ENCODE results near the gene CXCR5. TPM values are rescaled to one million over a fixed set of nuclear protein-coding genes. Genes with fewer than 3 reads are reported as not detected.
A peak's percentile ranks its signal among the peaks of the same experiment; 100 is the strongest.

The CXCR5 gene
- total and polyA plus RNA-seq, 2 donors (not counting 1 experiment from before 2014, with no cell fraction given), result not detected

- DNase-seq (ENCODE audit: low read depth in 2 of 2), result peak; percentile 59 to 74
- Histone ChIP-seq H3K9me3 (ENCODE audit: control insufficient read depth, insufficient read depth, low read depth, low read length) (no peaks in the 10 kb centered on the region), H3K9ac (ENCODE audit: insufficient read depth, low read length) (no peak overlapping the region), H3K27ac (ENCODE audit: insufficient read depth, low read length) (no peak overlapping the region), H4K20me1 (ENCODE audit: control insufficient read depth, extremely low read depth, insufficient read depth, low read length) (no peaks in the 10 kb centered on the region), H3K36me3 (ENCODE audit: control insufficient read depth, insufficient read depth, low read length) (no peaks in the 10 kb centered on the region), H3K27me3 (ENCODE audit: control insufficient read depth, insufficient read depth, low read length) (no peaks in the 10 kb centered on the region), H3K4me1 (ENCODE audit: control insufficient read depth, extremely low read depth, insufficient read depth, low read length) (peaks cover 21% of the 10 kb centered on the region), H3K4me2 (ENCODE audit: extremely low read depth, insufficient read depth, low read length) (peak overlapping the region; percentile 88), H3K79me2 (ENCODE audit: control insufficient read depth, insufficient read depth, low read length) (peaks cover 2% of the 10 kb centered on the region), H3K4me3 (replicated peaks in 1 of 4; ENCODE audit: control extremely low read depth in 1 of 4, insufficient read depth in 1 of 4, low read depth in 3 of 4, low read length in 4 of 4) (peak overlapping the region; percentile 59 to 80 (median 76)), H2AFZ (ENCODE audit: low read length) (peak overlapping the region; percentile 49)
- TF ChIP-seq CTCF (conservative IDR thresholded peaks at IDR 0.05 in 1 of 2, IDR thresholded peaks at IDR 0.05 in 1 of 2; ENCODE audit: low read depth in 1 of 2, low read length in 2 of 2), result peak; percentile 91 to 95
- no peak for TF ChIP-seq EZH2 (IDR thresholded peaks at IDR 0.05; ENCODE audit: low read length, missing control alignments)
Measured at GRCh38 chr11:118930094-118930712, 46.5 kb downstream of the CXCR5 start.

- H3K4me1 ChIP-seq (ENCODE audit: control insufficient read depth, extremely low read depth, insufficient read depth, low read length), result peaks cover 16% of the 10 kb centered on the region
- DNase-seq (ENCODE audit: low read depth in 2 of 2), result no peak
- no peak for TF ChIP-seq CTCF (conservative IDR thresholded peaks at IDR 0.05 in 1 of 2, IDR thresholded peaks at IDR 0.05 in 1 of 2; ENCODE audit: low read depth in 1 of 2, low read length in 2 of 2)
- no peaks in the 10 kb centered on the region for H3K9me3 ChIP-seq (ENCODE audit: control insufficient read depth, insufficient read depth, low read depth, low read length)
- H2AFZ ChIP-seq (ENCODE audit: low read length), result no peak overlapping the region
- no peak overlapping the region for H3K9ac ChIP-seq (ENCODE audit: insufficient read depth, low read length)
- no peak overlapping the region for H3K4me2 ChIP-seq (ENCODE audit: extremely low read depth, insufficient read depth, low read length)
- no peaks in the 10 kb centered on the region for H3K36me3 ChIP-seq (ENCODE audit: control insufficient read depth, insufficient read depth, low read length)
- H3K27ac ChIP-seq (ENCODE audit: insufficient read depth, low read length), result no peak overlapping the region
- H3K27me3 ChIP-seq (ENCODE audit: control insufficient read depth, insufficient read depth, low read length), result no peaks in the 10 kb centered on the region
- no peaks in the 10 kb centered on the region for H3K79me2 ChIP-seq (ENCODE audit: control insufficient read depth, insufficient read depth, low read length)
- H4K20me1 ChIP-seq (ENCODE audit: control insufficient read depth, extremely low read depth, insufficient read depth, low read length), result no peaks in the 10 kb centered on the region
- H3K4me3 ChIP-seq (replicated peaks in 1 of 4; ENCODE audit: control extremely low read depth in 1 of 4, insufficient read depth in 1 of 4, low read depth in 3 of 4, low read length in 4 of 4), result no peak overlapping the region
Measured at GRCh38 chr11:118931571-118931970, 47.9 kb downstream of the CXCR5 start.

- Histone ChIP-seq H4K20me1 (ENCODE audit: control insufficient read depth, extremely low read depth, insufficient read depth, low read length) (no peaks in the 10 kb centered on the region), H3K27ac (ENCODE audit: insufficient read depth, low read length) (no peak overlapping the region), H3K9me3 (ENCODE audit: control insufficient read depth, insufficient read depth, low read depth, low read length) (no peaks in the 10 kb centered on the region), H3K4me1 (ENCODE audit: control insufficient read depth, extremely low read depth, insufficient read depth, low read length) (peaks cover 7% of the 10 kb centered on the region), H3K27me3 (ENCODE audit: control insufficient read depth, insufficient read depth, low read length) (no peaks in the 10 kb centered on the region), H3K4me2 (ENCODE audit: extremely low read depth, insufficient read depth, low read length) (no peak overlapping the region), H3K79me2 (ENCODE audit: control insufficient read depth, insufficient read depth, low read length) (no peaks in the 10 kb centered on the region), H3K9ac (ENCODE audit: insufficient read depth, low read length) (no peak overlapping the region), H3K4me3 (replicated peaks in 1 of 4; ENCODE audit: control extremely low read depth in 1 of 4, insufficient read depth in 1 of 4, low read depth in 3 of 4, low read length in 4 of 4) (no peak overlapping the region), H3K36me3 (ENCODE audit: control insufficient read depth, insufficient read depth, low read length) (no peaks in the 10 kb centered on the region), H2AFZ (ENCODE audit: low read length) (no peak overlapping the region)
- no peak for TF ChIP-seq CTCF (conservative IDR thresholded peaks at IDR 0.05 in 1 of 2, IDR thresholded peaks at IDR 0.05 in 1 of 2; ENCODE audit: low read depth in 1 of 2, low read length in 2 of 2)
- no peak for TF ChIP-seq EZH2 (IDR thresholded peaks at IDR 0.05; ENCODE audit: low read length, missing control alignments)
- DNase-seq (ENCODE audit: low read depth in 2 of 2), result no peak
Measured at GRCh38 chr11:118933486-118933885, 49.8 kb downstream of the CXCR5 start.
